ENCODE data around the gene CNKSR3.

The CNKSR3 gene

GRCh38 chr6:154341336-154341735 is 169.1 kb downstream of the CNKSR3 start:
- no peak overlapping the region for H3K4me3 ChIP-seq (ENCODE audit: control insufficient read depth, low read depth, low read length)
- no peak for TF ChIP-seq CTCF (IDR thresholded peaks at IDR 0.05; ENCODE audit: control insufficient read depth, insufficient read depth, low read depth, low read length, missing control alignments)
- DNase-seq (ENCODE audit: low read depth): no peak

All from AG09309 (cell line).